HCEC 1CT (cell line): ENCODE measurements around the gene ARAP1.
A peak's percentile ranks its signal among the peaks of the same experiment; 100 is the strongest.

Experiments
- DNase-seq: peaks from one replicate; pipeline ENCODE4 v3.0.0-alpha.2; 2017

Gene ARAP1

DNA sequence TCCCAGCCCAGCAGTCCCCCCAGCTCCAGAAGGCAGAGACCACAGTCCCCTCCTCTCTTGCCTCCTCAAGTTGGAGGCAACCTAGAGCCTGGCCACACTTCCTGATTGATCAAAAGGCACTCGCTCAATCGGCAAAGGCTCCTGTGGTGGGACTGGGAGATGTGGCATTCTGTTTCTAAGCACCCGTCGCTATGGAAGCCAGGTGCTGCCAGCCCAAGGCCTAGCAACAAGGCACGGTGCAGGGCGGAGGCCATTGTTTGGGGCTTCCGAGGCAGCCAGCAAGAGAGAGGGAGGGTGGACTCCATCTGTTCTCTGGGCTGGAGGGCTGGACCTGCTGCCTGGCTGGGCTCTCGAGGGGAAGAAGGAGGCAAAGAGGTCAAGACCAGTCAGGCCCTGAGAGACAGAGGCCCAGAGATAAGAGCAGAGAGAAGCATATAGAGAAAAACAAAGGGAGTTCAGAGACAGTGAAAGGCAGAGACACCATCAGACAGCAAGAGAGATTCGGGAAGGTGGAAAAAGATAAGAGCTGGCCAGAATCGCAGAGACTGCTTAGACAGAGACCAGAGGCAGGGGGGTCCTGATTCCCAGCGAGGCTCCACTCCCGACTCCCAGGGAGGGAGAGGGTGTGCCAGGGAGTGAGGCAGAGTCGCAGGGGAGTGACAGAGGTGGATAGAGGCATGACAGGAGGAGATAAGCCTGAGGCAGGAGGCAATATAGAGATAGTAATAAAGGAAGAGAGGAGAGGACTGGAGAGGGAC is 99.2 kb downstream of the ARAP1 start:
- no peak for DNase-seq

- DNase-seq, result no peak
Measured at GRCh38 chr11:72652133-72652532, 100.1 kb downstream of the ARAP1 start.

GRCh38 chr11:72649215-72649976 is 102.8 kb downstream of the ARAP1 start:
- no peak for DNase-seq

GRCh38 chr11:72648384-72649136 is 103.6 kb downstream of the ARAP1 start:
- DNase-seq, result no peak

GRCh38 chr11:72647882-72648281 is 104.3 kb downstream of the ARAP1 start:
- no peak for DNase-seq

GRCh38 chr11:72646472-72646871 is 105.7 kb downstream of the ARAP1 start:
- DNase-seq, result no peak

- no peak for DNase-seq
Measured at GRCh38 chr11:72646024-72646423, 106.2 kb downstream of the ARAP1 start.

GRCh38 chr11:72643547-72643946 is 108.7 kb downstream of the ARAP1 start:
- DNase-seq, result no peak

- peak; percentile 20 for DNase-seq
Measured at GRCh38 chr11:72642884-72643522, 109.2 kb downstream of the ARAP1 start.

DNA sequence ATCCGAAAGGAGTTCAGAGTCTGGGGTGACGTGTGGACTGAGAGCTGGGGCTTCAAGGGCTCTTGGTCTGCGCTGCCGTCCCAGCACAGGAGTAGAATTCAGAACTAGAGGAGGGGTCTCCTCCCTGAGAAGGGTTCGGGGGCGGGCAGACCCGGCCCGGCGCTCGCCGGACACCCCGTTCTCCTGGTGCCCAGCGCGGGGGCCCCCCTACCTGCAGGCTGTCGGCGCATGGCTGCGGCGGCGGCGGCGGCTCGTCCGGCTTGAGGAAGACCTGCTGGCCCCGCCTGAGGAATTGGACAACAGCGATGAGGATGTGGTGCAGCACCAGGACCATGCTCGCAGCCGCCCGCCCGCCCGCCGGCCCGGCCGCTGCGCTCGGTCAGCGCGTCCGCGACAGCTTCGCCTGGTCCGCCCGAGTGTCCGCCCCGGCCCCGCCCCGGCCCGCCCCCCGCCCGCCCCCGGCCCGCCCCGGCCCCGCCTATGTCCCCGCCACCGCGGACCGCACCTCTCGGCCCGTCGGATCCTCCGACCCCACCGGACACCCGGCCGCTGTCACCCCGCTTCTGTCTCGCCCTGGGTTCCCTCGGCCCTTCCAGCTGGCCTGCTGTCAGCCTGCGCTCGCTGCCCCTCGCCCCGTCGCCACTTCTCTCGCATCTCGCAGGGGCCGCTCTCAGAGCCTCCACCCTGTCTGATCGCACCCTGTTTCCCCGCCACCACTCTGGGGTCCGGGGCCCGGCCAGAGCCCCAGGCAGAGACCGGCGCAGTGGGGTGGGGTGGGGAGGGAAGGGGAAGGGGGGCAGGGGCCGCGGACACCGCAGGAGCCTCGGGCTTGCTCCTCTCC is 109.9 kb downstream of the ARAP1 start:
- peak; percentile 18 for DNase-seq

DNA sequence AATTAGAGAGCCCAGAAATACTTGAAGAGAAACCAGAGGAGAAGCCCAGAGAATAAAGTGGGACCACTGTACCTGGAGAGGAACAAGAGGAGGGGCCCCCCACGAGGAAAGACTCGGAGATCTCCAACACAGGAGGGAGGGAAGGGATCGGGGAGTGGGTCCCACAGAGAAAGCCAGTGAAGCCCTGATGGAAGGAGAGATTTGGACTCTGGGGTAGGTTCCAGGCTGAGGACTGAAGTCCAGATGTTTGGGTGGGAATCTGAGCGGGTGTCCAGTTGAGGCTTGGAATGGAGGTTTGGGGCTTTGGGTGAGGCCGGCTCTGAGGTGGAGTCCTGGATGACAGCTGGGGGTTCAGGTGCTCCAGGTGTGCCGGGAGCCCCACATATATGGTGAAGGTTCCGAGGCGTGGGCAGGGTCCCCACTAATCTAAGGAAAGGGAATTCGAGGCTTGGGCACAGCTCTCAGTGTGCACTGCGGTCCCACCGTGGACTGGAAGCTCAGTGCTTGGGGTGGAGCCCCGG is 110.6 kb downstream of the ARAP1 start:
- DNase-seq, result no peak

- DNase-seq, result no peak
Measured at GRCh38 chr11:72639502-72640375, 112.5 kb downstream of the ARAP1 start.

DNA sequence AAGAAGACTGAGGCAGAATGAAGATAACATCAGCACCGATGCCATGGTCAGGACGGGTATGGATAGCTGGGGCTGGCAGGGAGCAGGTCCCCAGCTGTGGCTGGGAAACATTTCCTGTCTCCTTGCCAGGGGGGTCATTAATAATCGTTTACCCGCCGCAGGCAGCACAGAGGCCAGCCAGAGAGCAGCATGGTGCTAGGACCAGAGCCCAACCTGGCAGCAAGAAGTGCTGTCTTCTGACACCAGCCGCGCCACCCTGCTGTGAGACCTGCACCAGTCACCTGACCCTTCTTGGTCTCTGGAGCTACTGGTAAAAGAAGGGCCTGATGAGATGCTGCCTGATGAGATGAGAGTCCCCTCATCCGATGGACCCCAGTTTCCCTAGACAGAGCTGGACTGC is 114.3 kb downstream of the ARAP1 start:
- DNase-seq, result no peak

DNA sequence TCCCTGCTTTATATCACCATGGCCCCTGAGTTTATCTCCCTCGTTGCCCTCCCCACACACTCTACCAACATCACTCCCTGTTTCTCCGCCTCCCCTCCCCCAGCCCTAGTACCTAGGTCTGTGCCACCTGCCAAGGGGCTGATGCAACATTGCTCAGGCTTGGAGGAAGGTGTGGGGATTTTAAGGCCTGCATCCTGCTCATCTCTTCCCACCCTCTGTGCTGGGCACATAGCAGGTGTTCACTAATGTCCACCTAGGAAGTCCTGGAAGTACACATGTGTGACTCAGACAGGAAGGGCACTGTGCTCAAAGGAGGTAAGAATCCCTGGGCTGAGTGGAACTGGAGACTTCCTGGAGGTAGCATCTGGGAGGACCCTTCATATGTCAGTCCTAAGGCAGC is 115.0 kb downstream of the ARAP1 start:
- DNase-seq, result no peak

- no peak for DNase-seq
Measured at GRCh38 chr11:72636376-72636775, 115.8 kb downstream of the ARAP1 start.

GRCh38 chr11:72635933-72636332 is 116.3 kb downstream of the ARAP1 start:
- no peak for DNase-seq

GRCh38 chr11:72635309-72635915 is 116.8 kb downstream of the ARAP1 start:
- no peak for DNase-seq
